Left ventricle myocardium inferior (tissue), 1 donor: ENCODE results near the gene SYNDIG1. TPM values are rescaled to one million over a fixed set of nuclear protein-coding genes. Genes with fewer than 3 reads are reported as not detected.

Experiments used
- DNase-seq: peaks from one replicate; pipeline ENCODE4 v3.0.0-alpha.2; 2020
- H3K27ac ChIP-seq: fragments of 200-600 bp; replicated peaks from 2 replicates; pipeline ENCODE4 v1.8.0; 2021
- H3K27me3 ChIP-seq: fragments of 200-600 bp; 2 replicates; pipeline ENCODE4 v1.8.0; 2021; ENCODE audit warnings: low read depth
- H3K36me3 ChIP-seq: fragments of 200-600 bp; 2 replicates; pipeline ENCODE4 v1.8.0; 2021
- H3K4me1 ChIP-seq: fragments of 200-600 bp; 2 replicates; pipeline ENCODE4 v1.8.0; 2021
- H3K4me3 ChIP-seq: fragments of 200-600 bp; 2 replicates; pipeline ENCODE4 v1.8.0; 2021; ENCODE audit warnings: mild to moderate bottlenecking, moderate library complexity
- H3K9me3 ChIP-seq: fragments of 200-600 bp; replicated peaks from 2 replicates; pipeline ENCODE4 v1.8.0; 2021
- intact Hi-C: fragments of 100-400 bp; cut with micrococcal nuclease; formaldehyde crosslinking; loops from one replicate; pipeline ENCODE4 v1.11.0; 2022
- total RNA-seq: library from RNA; stranded (reverse); fragmentation: NEBNext Ultra II Directional; extraction: Animal tissue kit (Norgen Biotek cat#: 25700); gene quantifications from one replicate; pipeline ENCODE4 v1.2.1, GENCODE V29; 2021
- TF ChIP-seq, protein P1 (sequence below): fragments of 200-600 bp; IDR thresholded peaks from 2 replicates; pipeline ENCODE4 v1.8.0; 2021; ENCODE audit warnings: antibody characterized with exemption, mild to moderate bottlenecking, borderline replicate concordance
- donor health status: DM: no; HTN: yes; CAD: no; lungs with severe emphysema.

Gene SYNDIG1
- total RNA-seq, 1 donor from 2014 or later = 21.4 TPM

DNA sequence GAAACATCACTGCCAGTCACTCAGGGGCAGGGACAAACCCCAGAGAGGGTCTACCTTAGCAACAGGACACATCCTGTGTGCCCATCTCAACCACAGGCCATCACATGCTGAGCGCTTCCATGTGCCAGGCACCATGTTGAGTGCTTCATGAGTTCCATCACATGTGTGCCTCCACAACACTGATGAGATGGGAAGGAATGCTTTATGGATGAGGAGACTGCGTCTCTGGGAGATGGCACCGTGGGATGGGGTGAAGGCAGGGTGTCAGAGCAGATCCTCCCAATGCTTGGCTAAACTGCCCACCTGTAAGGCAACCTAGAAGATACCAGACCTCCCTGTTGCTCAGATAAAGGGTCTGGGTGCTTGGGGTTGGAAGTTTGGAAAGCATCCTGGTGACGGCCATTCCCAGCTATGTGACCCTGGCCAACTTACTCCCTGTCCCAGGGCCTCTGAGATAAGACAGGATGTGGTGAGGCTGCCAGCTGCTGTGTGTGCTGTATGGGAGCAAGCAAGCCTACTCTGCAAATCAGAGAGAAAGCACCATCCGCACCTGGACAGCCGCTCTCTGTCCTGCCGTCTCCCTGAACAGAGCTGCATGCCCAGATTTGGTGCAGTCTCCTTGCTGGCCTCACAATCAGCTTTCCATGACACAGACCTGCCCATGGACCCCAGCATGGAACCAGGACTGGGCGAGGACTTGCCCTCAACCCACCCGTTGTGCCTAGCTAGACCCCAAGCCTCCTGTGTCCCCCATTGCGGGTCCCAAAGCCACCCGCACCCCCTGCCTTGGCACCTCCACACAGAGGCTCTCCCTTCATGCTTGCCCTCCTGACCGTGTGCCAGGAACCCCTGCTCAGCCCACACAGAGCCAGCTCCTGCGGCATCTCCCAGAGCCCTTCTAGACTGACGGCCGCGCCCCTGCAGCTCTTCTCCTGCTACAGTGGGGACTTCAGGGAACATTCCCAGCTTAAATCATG, 143.7 kb downstream of the SYNDIG1 start:
- H3K9me3 ChIP-seq = no peaks in the 10 kb centered on the region
- H3K4me3 ChIP-seq = no peak overlapping the region
- H3K27ac ChIP-seq = no peak overlapping the region
- DNase-seq = peak; percentile 33
- intact Hi-C loops = no loop called here
- H3K27me3 ChIP-seq = peaks cover 9% of the 10 kb centered on the region
- TF ChIP-seq, protein P1, sequence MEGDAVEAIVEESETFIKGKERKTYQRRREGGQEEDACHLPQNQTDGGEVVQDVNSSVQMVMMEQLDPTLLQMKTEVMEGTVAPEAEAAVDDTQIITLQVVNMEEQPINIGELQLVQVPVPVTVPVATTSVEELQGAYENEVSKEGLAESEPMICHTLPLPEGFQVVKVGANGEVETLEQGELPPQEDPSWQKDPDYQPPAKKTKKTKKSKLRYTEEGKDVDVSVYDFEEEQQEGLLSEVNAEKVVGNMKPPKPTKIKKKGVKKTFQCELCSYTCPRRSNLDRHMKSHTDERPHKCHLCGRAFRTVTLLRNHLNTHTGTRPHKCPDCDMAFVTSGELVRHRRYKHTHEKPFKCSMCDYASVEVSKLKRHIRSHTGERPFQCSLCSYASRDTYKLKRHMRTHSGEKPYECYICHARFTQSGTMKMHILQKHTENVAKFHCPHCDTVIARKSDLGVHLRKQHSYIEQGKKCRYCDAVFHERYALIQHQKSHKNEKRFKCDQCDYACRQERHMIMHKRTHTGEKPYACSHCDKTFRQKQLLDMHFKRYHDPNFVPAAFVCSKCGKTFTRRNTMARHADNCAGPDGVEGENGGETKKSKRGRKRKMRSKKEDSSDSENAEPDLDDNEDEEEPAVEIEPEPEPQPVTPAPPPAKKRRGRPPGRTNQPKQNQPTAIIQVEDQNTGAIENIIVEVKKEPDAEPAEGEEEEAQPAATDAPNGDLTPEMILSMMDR = no peak
- peaks cover 25% of the 10 kb centered on the region for H3K4me1 ChIP-seq
- no peaks in the 10 kb centered on the region for H3K36me3 ChIP-seq

DNA sequence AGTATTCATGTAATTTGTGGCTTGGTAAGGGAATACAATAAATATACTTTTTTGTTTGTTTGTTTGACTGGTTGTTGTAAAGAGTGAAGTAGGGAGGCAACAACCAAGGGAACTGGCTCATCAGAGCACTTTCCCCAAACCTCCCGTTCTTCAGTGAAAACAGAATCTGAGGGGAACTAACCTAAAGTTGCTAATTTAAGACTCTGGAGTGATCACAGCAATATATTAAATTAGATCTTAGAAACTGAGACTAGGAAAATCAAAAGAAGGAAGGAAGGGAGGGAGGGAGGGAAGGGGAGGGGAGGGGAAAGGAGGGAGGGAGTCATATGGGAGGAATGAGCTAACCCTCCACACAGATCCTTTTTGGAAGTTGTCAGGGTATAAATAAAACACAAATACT, 144.9 kb downstream of the SYNDIG1 start:
- TF ChIP-seq, protein P1 = no peak
- Histone ChIP-seq H3K36me3 (no peaks in the 10 kb centered on the region), H3K4me3 (no peak overlapping the region), H3K27ac (no peak overlapping the region), H3K27me3 (peaks cover 9% of the 10 kb centered on the region), H3K9me3 (no peaks in the 10 kb centered on the region), H3K4me1 (peaks cover 35% of the 10 kb centered on the region)
- intact Hi-C loops = no loop called here
- DNase-seq = no peak

DNA sequence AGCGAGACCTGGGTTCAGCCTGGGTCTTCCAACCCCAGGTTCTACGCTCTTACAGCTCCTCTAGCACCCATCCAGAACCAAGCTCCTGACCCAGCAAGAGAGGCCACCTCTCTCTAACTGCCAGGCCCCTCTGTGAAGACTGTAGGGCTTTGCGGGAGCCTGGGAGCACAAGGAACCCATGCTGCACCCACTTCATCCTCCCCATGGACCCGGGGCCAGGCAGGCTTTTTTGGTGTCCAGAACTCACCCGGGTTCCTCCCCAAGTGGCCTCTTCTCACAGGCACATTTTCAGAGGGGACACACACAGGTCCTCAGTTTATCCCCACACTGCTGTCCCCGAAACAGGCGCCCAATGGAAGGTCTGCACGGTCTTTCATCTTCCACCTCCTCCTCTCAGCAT, 145.9 kb downstream of the SYNDIG1 start:
- H3K27ac ChIP-seq = no peak overlapping the region
- no peak overlapping the region for H3K4me3 ChIP-seq
- H3K4me1 ChIP-seq = peaks cover 39% of the 10 kb centered on the region
- no peaks in the 10 kb centered on the region for H3K36me3 ChIP-seq
- no peak for DNase-seq
- no peaks in the 10 kb centered on the region for H3K9me3 ChIP-seq
- intact Hi-C loops = no loop called here
- H3K27me3 ChIP-seq = peaks cover 9% of the 10 kb centered on the region
- TF ChIP-seq, protein P1 = no peak

DNA sequence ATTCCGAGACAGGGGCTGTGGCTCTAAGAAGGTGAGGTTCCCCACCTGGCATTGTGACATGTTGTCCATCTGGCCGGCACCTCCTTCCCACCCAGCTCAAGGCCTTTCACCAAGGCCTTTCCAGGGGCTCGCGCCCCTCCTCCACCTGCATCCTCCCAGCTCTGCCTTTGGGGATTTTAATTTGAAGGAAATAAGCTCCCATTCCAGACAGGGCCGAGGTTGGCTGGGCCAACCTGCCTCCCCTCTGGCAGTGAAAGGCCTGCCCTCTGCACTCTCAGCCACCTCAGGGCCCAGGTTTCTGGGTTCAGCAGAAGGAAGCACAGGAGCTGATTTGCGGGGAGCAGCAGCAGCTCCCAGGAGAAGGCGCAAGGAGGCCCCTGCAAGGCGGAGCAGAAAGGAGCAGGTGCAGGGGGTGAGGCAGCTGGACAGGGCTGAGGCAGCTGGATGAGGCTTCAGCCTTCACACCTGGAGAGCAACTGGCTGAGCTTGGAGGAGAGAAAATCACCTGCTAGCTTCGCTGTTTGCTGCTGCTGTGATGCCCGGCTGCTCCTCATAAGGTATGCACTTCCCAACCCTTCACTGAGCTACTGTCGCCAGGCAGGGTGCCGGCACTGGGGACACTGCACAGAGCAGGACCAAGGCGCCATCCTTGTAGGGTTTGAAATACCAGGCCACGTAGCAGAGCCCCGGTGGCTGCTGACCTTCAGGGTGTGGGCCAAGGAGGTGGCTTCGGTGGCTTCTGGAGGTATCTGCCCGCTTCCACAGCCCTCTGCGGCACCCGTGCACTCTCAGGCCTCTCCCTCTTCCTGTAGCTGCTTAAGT, 147.0 kb downstream of the SYNDIG1 start:
- intact Hi-C loops = no loop called here
- no peak overlapping the region for H3K27ac ChIP-seq
- TF ChIP-seq, protein P1 = no peak
- peaks cover 9% of the 10 kb centered on the region for H3K27me3 ChIP-seq
- no peak overlapping the region for H3K4me3 ChIP-seq
- no peaks in the 10 kb centered on the region for H3K36me3 ChIP-seq
- no peaks in the 10 kb centered on the region for H3K9me3 ChIP-seq
- H3K4me1 ChIP-seq = peaks cover 35% of the 10 kb centered on the region
- DNase-seq = no peak

DNA sequence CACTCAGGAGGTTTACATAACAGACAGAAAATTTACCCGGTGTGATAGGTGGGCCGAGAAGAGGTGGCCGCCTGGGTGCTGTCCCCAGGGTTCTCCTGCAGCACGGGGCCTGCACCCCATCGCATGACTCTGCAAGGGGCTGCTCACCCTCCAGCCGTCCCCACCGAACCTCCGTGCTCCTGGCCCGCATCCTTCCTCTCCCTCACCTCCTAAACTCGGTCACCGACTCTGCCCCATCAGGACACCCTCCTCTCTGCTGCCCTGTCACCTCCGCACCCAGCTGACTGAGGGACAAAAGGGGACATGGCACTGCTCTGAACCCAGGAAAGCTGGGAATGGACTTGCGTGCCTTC, 147.6 kb downstream of the SYNDIG1 start:
- TF ChIP-seq, protein P1 = no peak
- peaks cover 9% of the 10 kb centered on the region for H3K27me3 ChIP-seq
- no peak for DNase-seq
- H3K27ac ChIP-seq = no peak overlapping the region
- intact Hi-C loops = no loop called here
- H3K9me3 ChIP-seq = no peaks in the 10 kb centered on the region
- H3K4me3 ChIP-seq = no peak overlapping the region
- H3K4me1 ChIP-seq = peaks cover 29% of the 10 kb centered on the region
- no peaks in the 10 kb centered on the region for H3K36me3 ChIP-seq
